IMR-90 (cell line): ENCODE data around the gene BAD. TPM values are rescaled to one million over a fixed set of nuclear protein-coding genes. Genes with fewer than 3 reads are reported as not detected.

Experiments
- ATAC-seq: fragments of 200-7000 bp; cut with Tn5 transposase; 2 replicates; pipeline ENCODE4 v1.9.1; 2020; ENCODE audit warnings: low read depth, mild to moderate bottlenecking, moderate library complexity
- BruUV-seq: library from RNA; stranded (reverse); fragments of 400-500 nt; replicated peaks from 2 replicates; lab custom pipeline; 2021; lab: Mats Ljungman, UMichigan
- CTCF ChIA-PET: fragments of 300-600 bp; formaldehyde crosslinking; extraction: SDS; loops from one replicate; lab custom pipeline; 2021; ENCODE audit warnings: antibody characterized with exemption; lab: Yijun Ruan, JAX
- POLR2A ChIA-PET: fragments of 300-600 bp; sonication (Branson Sonifier 250); formaldehyde crosslinking; loops from one replicate; lab custom pipeline; 2022; ENCODE audit warnings: antibody characterized with exemption; ENCODE audit not compliant: unreplicated experiment; lab: Charles Lee
- DNase-seq: peaks from one replicate; pipeline ENCODE4 v3.0.0; 2013
- H2AFZ ChIP-seq: replicated peaks from 2 replicates; pipeline ENCODE3; 2013; ENCODE audit warnings: low read length, mild to moderate bottlenecking; ENCODE audit not compliant: poor library complexity
- H2AK5ac ChIP-seq: 2 replicates; pipeline ENCODE4 v1.6.1; 2013; ENCODE audit warnings: low read depth, low read length, inconsistent platforms
- H2AK9ac ChIP-seq: replicated peaks from 2 replicates; pipeline ENCODE3; 2013; ENCODE audit warnings: mild to moderate bottlenecking, low read depth, low read length, moderate library complexity; ENCODE audit not compliant: poor library complexity
- H2BK120ac ChIP-seq: 2 replicates; pipeline ENCODE4 v1.6.1; 2013; ENCODE audit warnings: low read depth, low read length, inconsistent platforms
- H2BK15ac ChIP-seq: 3 replicates; pipeline ENCODE4 v1.6.1; 2013; ENCODE audit warnings: low read depth, low read length, inconsistent platforms
- H2BK20ac ChIP-seq: 2 replicates; pipeline ENCODE4 v1.6.1; 2013; ENCODE audit warnings: low read depth, mild to moderate bottlenecking, inconsistent platforms, low read length, moderate library complexity
- H2BK5ac ChIP-seq: 2 replicates; pipeline ENCODE4 v1.6.1; 2013; ENCODE audit warnings: mild to moderate bottlenecking, low read depth, low read length, inconsistent platforms; ENCODE audit not compliant: poor library complexity, severe bottlenecking
- H3K14ac ChIP-seq: replicated peaks from 2 replicates; pipeline ENCODE4 v1.6.1; 2013; ENCODE audit warnings: low read depth, low read length, inconsistent platforms
- H3K18ac ChIP-seq: 2 replicates; pipeline ENCODE4 v1.6.1; 2013; ENCODE audit warnings: low read depth, low read length, control low read depth
- H3K23ac ChIP-seq: 2 replicates; pipeline ENCODE4 v1.6.1; 2013; ENCODE audit warnings: low read depth, low read length, inconsistent platforms
- H3K27ac ChIP-seq: 2 replicates; pipeline ENCODE4 v1.5.1; 2013; ENCODE audit warnings: mild to moderate bottlenecking, control low read depth, low read length; ENCODE audit not compliant: insufficient read depth
- H3K27me3 ChIP-seq: 2 replicates; pipeline ENCODE4 v1.6.1; 2013; ENCODE audit warnings: low read length; ENCODE audit not compliant: control insufficient read depth, insufficient read depth
- H3K36me3 ChIP-seq: 2 replicates; pipeline ENCODE4 v1.6.1; 2013; ENCODE audit warnings: low read length, mixed read lengths; ENCODE audit not compliant: control insufficient read depth, insufficient read depth
- H3K4ac ChIP-seq: 2 replicates; pipeline ENCODE4 v1.6.1; 2013; ENCODE audit warnings: low read depth, low read length, inconsistent platforms
- H3K4me1 ChIP-seq: 2 replicates; pipeline ENCODE4 v1.6.1; 2013; ENCODE audit warnings: low read length, mixed read lengths; ENCODE audit not compliant: control insufficient read depth, insufficient read depth
- H3K4me2 ChIP-seq: 2 replicates; pipeline ENCODE4 v1.6.1; 2013; ENCODE audit warnings: low read depth, mild to moderate bottlenecking, control low read depth, low read length, moderate library complexity
- H3K4me3 ChIP-seq: 2 replicates; pipeline ENCODE4 v1.5.1; 2013; ENCODE audit warnings: low read depth, mild to moderate bottlenecking, control low read depth, low read length, moderate library complexity; ENCODE audit not compliant: insufficient read depth
- H3K56ac ChIP-seq: 2 replicates; pipeline ENCODE4 v1.6.1; 2013; ENCODE audit warnings: low read length, inconsistent platforms; ENCODE audit not compliant: insufficient read depth; ENCODE audit errors: extremely low read depth
- H3K79me1 ChIP-seq, 2 experiments: 2 replicates each; pipeline ENCODE4 v1.6.1; 2013; ENCODE audit warnings: low read length in 2 of 2, inconsistent platforms in 1 of 2, low read depth in 1 of 2
- H3K9ac ChIP-seq: 2 replicates; pipeline ENCODE4 v1.6.1; 2013; ENCODE audit warnings: low read depth, low read length, control low read depth
- H3K9me1 ChIP-seq: 2 replicates; pipeline ENCODE4 v1.6.1; 2013; ENCODE audit warnings: low read length, inconsistent platforms; ENCODE audit not compliant: insufficient read depth
- H3K9me3 ChIP-seq: 2 replicates; pipeline ENCODE4 v1.6.1; 2013; ENCODE audit warnings: low read length; ENCODE audit not compliant: control insufficient read depth, insufficient read depth
- H4K20me1 ChIP-seq: 2 replicates; pipeline ENCODE4 v1.6.1; 2013; ENCODE audit warnings: low read length, inconsistent platforms; ENCODE audit not compliant: insufficient read depth
- H4K5ac ChIP-seq: 2 replicates; pipeline ENCODE4 v1.6.1; 2013; ENCODE audit warnings: mild to moderate bottlenecking, low read depth, low read length, control low read depth
- H4K8ac ChIP-seq, 2 experiments: 2 replicates each; pipeline ENCODE4 v1.6.1; 2013; ENCODE audit warnings: low read depth in 2 of 2, low read length in 2 of 2, control low read depth in 1 of 2, inconsistent platforms in 1 of 2
- H4K91ac ChIP-seq: 2 replicates; pipeline ENCODE4 v1.6.1; 2013; ENCODE audit warnings: low read depth, low read length, inconsistent platforms; ENCODE audit not compliant: insufficient read depth
- BHLHE40 ChIP-seq: fragments of 150-350 bp; IDR thresholded peaks from 2 replicates; pipeline ENCODE4 v1.6.1; 2016; ENCODE audit warnings: mild to moderate bottlenecking, low read depth, low read length
- CEBPB ChIP-seq: IDR thresholded peaks from 2 replicates; pipeline ENCODE4 v1.6.1; 2012; ENCODE audit warnings: low read depth, low read length, improper control_type of control experiment
- CHD1 ChIP-seq: IDR thresholded peaks from 2 replicates; pipeline ENCODE4 v1.6.1; 2012; ENCODE audit warnings: low read depth, low read length, improper control_type of control experiment
- FOS ChIP-seq: fragments of 150-350 bp; IDR thresholded peaks from 2 replicates; pipeline ENCODE4 v1.6.1; 2016; ENCODE audit warnings: low read depth, low read length
- MAFK ChIP-seq: IDR thresholded peaks from 2 replicates; pipeline ENCODE4 v1.6.1; 2012; ENCODE audit warnings: low read depth, low read length, improper control_type of control experiment
- MAZ ChIP-seq: IDR thresholded peaks from 2 replicates; pipeline ENCODE4 v1.6.1; 2012; ENCODE audit warnings: low read depth, mild to moderate bottlenecking, low read length, improper control_type of control experiment, moderate library complexity, borderline replicate concordance
- MXI1 ChIP-seq: IDR thresholded peaks from 2 replicates; pipeline ENCODE4 v1.6.1; 2012; ENCODE audit warnings: low read depth, mild to moderate bottlenecking, low read length, moderate library complexity, borderline replicate concordance
- NFE2L2 ChIP-seq: fragments of 150-350 bp; IDR thresholded peaks from 2 replicates; pipeline ENCODE4 v1.6.1; 2016; ENCODE audit warnings: low read depth, mild to moderate bottlenecking, low read length
- POLR2A ChIP-seq: IDR thresholded peaks from 2 replicates; pipeline ENCODE4 v1.6.1; 2012; ENCODE audit warnings: mild to moderate bottlenecking, low read depth, low read length
- RAD21 ChIP-seq: IDR thresholded peaks from 2 replicates; pipeline ENCODE4 v1.6.1; 2012; ENCODE audit warnings: low read length, improper control_type of control experiment
- RCOR1 ChIP-seq: IDR thresholded peaks from 2 replicates; pipeline ENCODE4 v1.6.1; 2012; ENCODE audit warnings: mild to moderate bottlenecking, low read length, improper control_type of control experiment; ENCODE audit not compliant: insufficient replicate concordance
- RFX5 ChIP-seq: IDR thresholded peaks from 2 replicates; pipeline ENCODE4 v1.8.0; 2012; ENCODE audit warnings: low read depth, mild to moderate bottlenecking, low read length, moderate library complexity
- SMC3 ChIP-seq: fragments of 150-350 bp; IDR thresholded peaks from 2 replicates; pipeline ENCODE4 v1.6.1; 2016; ENCODE audit warnings: low read depth, mild to moderate bottlenecking, antibody characterized with exemption, low read length, moderate library complexity
- WGBS, 2 experiments: methylation state at CpG; one replicate each; pipeline versions ENCODE4 v1.1.5 to v1.1.7; 2013; ENCODE audit warnings: missing lambda C conversion rate in 2 of 2; ENCODE audit not compliant: insufficient read length in 1 of 2; ENCODE audit errors: extremely low coverage in 2 of 2; 5-methylcytosine and 5-hydroxymethylcytosine counted together
- dilution Hi-C: fragments of 300-500 bp; cut with HindIII; formaldehyde crosslinking; loops from one replicate; pipeline ENCODE4 v1.14.3; 2018; ENCODE audit warnings: low sequenced_read_pairs; ENCODE audit not compliant: unreplicated experiment
- in situ Hi-C: fragments of 300-500 bp; cut with MboI; formaldehyde crosslinking; loops from 3 replicates; pipeline ENCODE4 v1.14.3; 2019; ENCODE audit warnings: low sequenced_read_pairs, inconsistent platforms, mixed read lengths
- intact Hi-C: fragments of 100-400 bp; cut with micrococcal nuclease; formaldehyde crosslinking; loops from 2 replicates; pipeline ENCODE4 v1.10.0; 2022
- polyA plus RNA-seq, 3 experiments: library from polyadenylated mRNA; depleted of rRNA; stranded (reverse); fragments of >200 nt; gene quantifications; 2 replicates each; pipeline ENCODE4 v1.2.3, GENCODE V29; 2012; ENCODE audit warnings: low replicate concordance in 1 of 3
- total RNA-seq: library from RNA; depleted of rRNA; stranded (reverse); fragments of >200 nt; gene quantifications from 2 replicates; pipeline ENCODE4 v1.2.3, GENCODE V29; 2012
- TF ChIP-seq, protein P1 (sequence below): fragments of 150-350 bp; IDR thresholded peaks from 2 replicates; pipeline ENCODE4 v1.6.1; 2016; ENCODE audit warnings: low read depth, mild to moderate bottlenecking, low read length, moderate library complexity, borderline replicate concordance
- TF ChIP-seq, protein P2 (sequence below): fragments of 150-350 bp; IDR thresholded peaks from 2 replicates; pipeline ENCODE4 v1.6.1; 2017; ENCODE audit warnings: mild to moderate bottlenecking, antibody characterized with exemption, low read length, low read depth

Gene BAD
- total and polyA plus RNA-seq, 2 of the 4 experiments (the other 2 are of a cell fraction): 30.3 to 68.0 TPM

DNA sequence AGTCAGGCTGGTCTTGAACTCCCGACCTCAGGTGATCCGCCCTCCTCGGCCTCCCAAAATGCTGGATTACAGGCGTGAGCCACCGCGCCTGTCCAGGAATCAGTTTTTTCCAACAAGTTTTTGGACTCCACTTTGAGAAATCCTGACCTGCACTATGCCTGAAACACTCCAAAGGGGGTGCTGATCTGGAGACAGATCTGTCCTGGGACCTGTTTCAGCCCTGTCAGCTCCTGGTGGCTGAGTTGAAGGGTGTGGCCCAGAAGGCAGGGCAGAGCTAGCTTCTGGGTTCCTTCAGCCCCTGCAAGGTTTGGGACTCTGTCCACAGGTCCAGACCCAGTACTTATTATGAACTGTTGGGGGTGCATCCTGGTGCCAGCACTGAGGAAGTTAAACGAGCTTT lies 52.9 kb downstream of the BAD start (continued):
- TF ChIP-seq, protein P1, sequence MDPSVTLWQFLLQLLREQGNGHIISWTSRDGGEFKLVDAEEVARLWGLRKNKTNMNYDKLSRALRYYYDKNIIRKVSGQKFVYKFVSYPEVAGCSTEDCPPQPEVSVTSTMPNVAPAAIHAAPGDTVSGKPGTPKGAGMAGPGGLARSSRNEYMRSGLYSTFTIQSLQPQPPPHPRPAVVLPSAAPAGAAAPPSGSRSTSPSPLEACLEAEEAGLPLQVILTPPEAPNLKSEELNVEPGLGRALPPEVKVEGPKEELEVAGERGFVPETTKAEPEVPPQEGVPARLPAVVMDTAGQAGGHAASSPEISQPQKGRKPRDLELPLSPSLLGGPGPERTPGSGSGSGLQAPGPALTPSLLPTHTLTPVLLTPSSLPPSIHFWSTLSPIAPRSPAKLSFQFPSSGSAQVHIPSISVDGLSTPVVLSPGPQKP: no peak
- TF ChIP-seq RCOR1 (no peak), POLR2A (no peak), MXI1 (no peak), CHD1 (no peak), NFE2L2 (no peak)

DNA sequence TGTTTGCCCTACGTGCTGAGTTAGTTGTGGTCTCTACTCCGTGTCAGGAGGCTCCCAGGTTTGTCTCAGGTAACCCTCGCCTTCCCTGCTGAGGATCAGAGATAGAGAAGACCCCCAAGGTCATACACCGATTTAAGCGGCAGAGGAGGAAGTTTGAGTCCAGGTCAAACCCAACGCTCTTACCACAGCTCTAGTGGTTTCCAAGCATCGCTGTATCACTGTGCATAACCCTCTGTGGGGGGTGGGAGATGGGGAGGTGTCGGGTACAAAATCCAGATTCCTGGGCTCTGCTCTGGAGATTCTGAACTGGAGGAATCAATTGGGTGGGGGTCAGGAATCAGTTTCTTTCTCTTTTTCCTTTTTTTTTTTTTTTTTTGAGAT lies 53.5 kb downstream of the BAD start:
- intact Hi-C loops: loop anchor here (1.0 kb wide), 2 partner anchors 38 to 73 kb away; no protein-coding TSS in a partner anchor
- peak overlapping the region; percentile 98 for H2AFZ ChIP-seq
- H3K56ac ChIP-seq: no peak overlapping the region
- no peaks in the 10 kb centered on the region for H3K9me3 ChIP-seq
- peaks cover 28 to 77% of the 10 kb centered on the region in 2 experiments for H3K79me1 ChIP-seq
- H4K5ac ChIP-seq: peak overlapping the region; percentile 78
- in situ Hi-C loops: no loop called here
- no peak overlapping the region for H2BK20ac ChIP-seq
- ATAC-seq (no peak), DNase-seq (no peak)
- H3K4ac ChIP-seq: peak overlapping the region; percentile 97
- H2AK5ac ChIP-seq: peak overlapping the region; percentile 74
- peak overlapping the region; percentile 51; the same call in 1 of the 2 replicates for H3K27ac ChIP-seq
- peak overlapping the region; percentile 83 for H3K4me3 ChIP-seq
- no peak overlapping the region for H2BK15ac ChIP-seq
- H2BK5ac ChIP-seq: no peak overlapping the region
- peak overlapping the region; percentile 99 for H3K14ac ChIP-seq
- H3K18ac ChIP-seq: no peak overlapping the region
- H2BK120ac ChIP-seq: no peak overlapping the region
- H3K4me2 ChIP-seq: peak overlapping the region; percentile 84
- no TSS peak for BruUV-seq
- peak overlapping the region; percentile 74 for H3K9ac ChIP-seq
- CTCF ChIA-PET: no interaction called here
- H4K91ac ChIP-seq: peak overlapping the region; percentile 67
- POLR2A ChIA-PET: no interaction called here
- H3K9me1 ChIP-seq: peaks cover 10% of the 10 kb centered on the region
- H3K27me3 ChIP-seq: no peaks in the 10 kb centered on the region
- H3K23ac ChIP-seq: peak overlapping the region; percentile 82
- WGBS, 2 experiments: no CpG with 5 or more reads among the region's 8 CpGs
- peaks cover under 1% of the 10 kb centered on the region; the same call in 1 of the 2 replicates for H3K36me3 ChIP-seq
- H4K8ac ChIP-seq: peak overlapping the region; percentile 88 to 93
- dilution Hi-C loops: no loop called here
- peak overlapping the region; percentile 99 for H2AK9ac ChIP-seq
- H4K20me1 ChIP-seq: no peaks in the 10 kb centered on the region; the same call in 1 of the 2 replicates
- peaks cover 23% of the 10 kb centered on the region for H3K4me1 ChIP-seq
- TF ChIP-seq NFE2L2 (no peak), CEBPB (no peak), MAFK (no peak), SMC3 (no peak), RAD21 (no peak), BHLHE40 (no peak), POLR2A (no peak), FOS (no peak), MXI1 (no peak), MAZ (no peak), RFX5 (no peak)
- TF ChIP-seq, protein P1: no peak
- TF ChIP-seq, protein P2, sequence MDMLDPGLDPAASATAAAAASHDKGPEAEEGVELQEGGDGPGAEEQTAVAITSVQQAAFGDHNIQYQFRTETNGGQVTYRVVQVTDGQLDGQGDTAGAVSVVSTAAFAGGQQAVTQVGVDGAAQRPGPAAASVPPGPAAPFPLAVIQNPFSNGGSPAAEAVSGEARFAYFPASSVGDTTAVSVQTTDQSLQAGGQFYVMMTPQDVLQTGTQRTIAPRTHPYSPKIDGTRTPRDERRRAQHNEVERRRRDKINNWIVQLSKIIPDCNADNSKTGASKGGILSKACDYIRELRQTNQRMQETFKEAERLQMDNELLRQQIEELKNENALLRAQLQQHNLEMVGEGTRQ: no peak
